HEK293 (cell line): Measurements from ENCODE around the gene TNFRSF1A.
A peak's percentile ranks its signal among the peaks of the same experiment; 100 is the strongest.

ENCODE experiments used
- GFI1B ChIP-seq: fragments of 450-650 bp; formaldehyde crosslinking; IDR thresholded peaks from 2 replicates; pipeline ENCODE4 v1.5.1; 2016; ENCODE audit warnings: missing biosample characterization, missing genetic modification characterization
- GLIS1 ChIP-seq: fragments of 450-650 bp; formaldehyde crosslinking; IDR thresholded peaks from 2 replicates; pipeline ENCODE4 v1.5.1; 2016; ENCODE audit warnings: missing biosample characterization, missing genetic modification characterization
- REPIN1 ChIP-seq: fragments of 450-650 bp; formaldehyde crosslinking; IDR thresholded peaks from 2 replicates; pipeline ENCODE4 v1.5.1; 2017; ENCODE audit warnings: missing biosample characterization, missing genetic modification characterization, low read depth
- SCRT1 ChIP-seq: fragments of 450-650 bp; formaldehyde crosslinking; IDR thresholded peaks from 2 replicates; pipeline ENCODE4 v1.5.1; 2016; ENCODE audit warnings: missing biosample characterization, missing genetic modification characterization, borderline replicate concordance
- TRIM28 ChIP-seq: IDR thresholded peaks from 2 replicates; pipeline ENCODE4 v1.6.1; 2011; ENCODE audit warnings: low read length, control low read depth, borderline replicate concordance
- ZBTB7A ChIP-seq: fragments of 450-650 bp; formaldehyde crosslinking; IDR thresholded peaks from 2 replicates; pipeline ENCODE4 v1.5.1; 2016; ENCODE audit warnings: low read depth, missing biosample characterization, missing genetic modification characterization
- ZFP41 ChIP-seq: fragments of 450-650 bp; formaldehyde crosslinking; IDR thresholded peaks from 2 replicates; pipeline ENCODE4 v1.5.1; 2016; ENCODE audit warnings: missing biosample characterization, missing genetic modification characterization, borderline replicate concordance
- ZIC2 ChIP-seq: fragments of 450-650 bp; formaldehyde crosslinking; IDR thresholded peaks from 2 replicates; pipeline ENCODE4 v1.5.1; 2016; ENCODE audit warnings: missing biosample characterization, missing genetic modification characterization
- ZNF112 ChIP-seq: fragments of 450-650 bp; formaldehyde crosslinking; IDR thresholded peaks from 2 replicates; pipeline ENCODE4 v1.5.0; 2017; ENCODE audit warnings: missing biosample characterization, missing genetic modification characterization
- ZNF16 ChIP-seq: fragments of 450-650 bp; formaldehyde crosslinking; IDR thresholded peaks from 2 replicates; pipeline ENCODE4 v1.5.1; 2016; ENCODE audit warnings: low read depth, missing biosample characterization, missing genetic modification characterization
- ZNF214 ChIP-seq: fragments of 450-650 bp; formaldehyde crosslinking; IDR thresholded peaks from 2 replicates; pipeline ENCODE4 v1.5.1; 2017; ENCODE audit warnings: missing biosample characterization, mild to moderate bottlenecking, missing genetic modification characterization, borderline replicate concordance
- ZNF292 ChIP-seq: fragments of 450-650 bp; formaldehyde crosslinking; IDR thresholded peaks from 2 replicates; pipeline ENCODE4 v1.5.1; 2016; ENCODE audit warnings: low read depth, missing biosample characterization, missing genetic modification characterization, borderline replicate concordance
- ZNF366 ChIP-seq: fragments of 450-650 bp; formaldehyde crosslinking; conservative IDR thresholded peaks from 2 replicates; pipeline ENCODE4 v1.5.1; 2016; ENCODE audit warnings: missing biosample characterization, missing genetic modification characterization
- ZNF423 ChIP-seq: fragments of 450-650 bp; formaldehyde crosslinking; IDR thresholded peaks from 2 replicates; pipeline ENCODE4 v1.5.1; 2016; ENCODE audit warnings: missing biosample characterization, missing genetic modification characterization
- ZNF548 ChIP-seq: fragments of 450-650 bp; formaldehyde crosslinking; IDR thresholded peaks from 2 replicates; pipeline ENCODE4 v1.5.1; 2016; ENCODE audit warnings: missing biosample characterization, missing genetic modification characterization
- ZNF555 ChIP-seq: fragments of 450-650 bp; formaldehyde crosslinking; conservative IDR thresholded peaks from 2 replicates; pipeline ENCODE4 v1.5.1; 2017; ENCODE audit warnings: missing biosample characterization, mild to moderate bottlenecking, missing genetic modification characterization, inconsistent platforms
- ZNF558 ChIP-seq: fragments of 450-650 bp; formaldehyde crosslinking; IDR thresholded peaks from 2 replicates; pipeline ENCODE4 v1.5.1; 2016; ENCODE audit warnings: missing biosample characterization, missing genetic modification characterization
- ZNF701 ChIP-seq: fragments of 450-650 bp; formaldehyde crosslinking; IDR thresholded peaks from 2 replicates; pipeline ENCODE4 v1.5.1; 2016; ENCODE audit warnings: missing biosample characterization, missing genetic modification characterization
- ZNF768 ChIP-seq: fragments of 450-650 bp; formaldehyde crosslinking; IDR thresholded peaks from 2 replicates; pipeline ENCODE4 v1.5.1; 2018; ENCODE audit warnings: missing biosample characterization, mild to moderate bottlenecking, missing genetic modification characterization
- ZSCAN23 ChIP-seq: fragments of 450-650 bp; formaldehyde crosslinking; IDR thresholded peaks from 2 replicates; pipeline ENCODE4 v1.5.1; 2016; ENCODE audit warnings: missing biosample characterization, missing genetic modification characterization
- TF ChIP-seq, protein P1 (sequence below): fragments of 450-650 bp; formaldehyde crosslinking; IDR thresholded peaks from 2 replicates; pipeline ENCODE4 v1.5.1; 2016; ENCODE audit warnings: missing biosample characterization, missing genetic modification characterization
- TF ChIP-seq, protein P2 (sequence below): fragments of 450-650 bp; formaldehyde crosslinking; IDR thresholded peaks from 2 replicates; pipeline ENCODE4 v1.5.1; 2016; ENCODE audit warnings: missing biosample characterization, missing genetic modification characterization
- TF ChIP-seq, protein P3 (sequence below): fragments of 450-650 bp; formaldehyde crosslinking; IDR thresholded peaks from 2 replicates; pipeline ENCODE4 v1.5.1; 2016; ENCODE audit warnings: missing biosample characterization, missing genetic modification characterization
- TF ChIP-seq, protein P4 (sequence below): fragments of 450-650 bp; formaldehyde crosslinking; IDR thresholded peaks from 2 replicates; pipeline ENCODE4 v1.5.1; 2016; ENCODE audit warnings: missing biosample characterization, missing genetic modification characterization, borderline replicate concordance
- TF ChIP-seq, protein P5 (sequence below): fragments of 450-650 bp; formaldehyde crosslinking; IDR thresholded peaks from 2 replicates; pipeline ENCODE4 v1.5.1; 2017; ENCODE audit warnings: missing biosample characterization, missing genetic modification characterization

TNFRSF1A gene

DNA sequence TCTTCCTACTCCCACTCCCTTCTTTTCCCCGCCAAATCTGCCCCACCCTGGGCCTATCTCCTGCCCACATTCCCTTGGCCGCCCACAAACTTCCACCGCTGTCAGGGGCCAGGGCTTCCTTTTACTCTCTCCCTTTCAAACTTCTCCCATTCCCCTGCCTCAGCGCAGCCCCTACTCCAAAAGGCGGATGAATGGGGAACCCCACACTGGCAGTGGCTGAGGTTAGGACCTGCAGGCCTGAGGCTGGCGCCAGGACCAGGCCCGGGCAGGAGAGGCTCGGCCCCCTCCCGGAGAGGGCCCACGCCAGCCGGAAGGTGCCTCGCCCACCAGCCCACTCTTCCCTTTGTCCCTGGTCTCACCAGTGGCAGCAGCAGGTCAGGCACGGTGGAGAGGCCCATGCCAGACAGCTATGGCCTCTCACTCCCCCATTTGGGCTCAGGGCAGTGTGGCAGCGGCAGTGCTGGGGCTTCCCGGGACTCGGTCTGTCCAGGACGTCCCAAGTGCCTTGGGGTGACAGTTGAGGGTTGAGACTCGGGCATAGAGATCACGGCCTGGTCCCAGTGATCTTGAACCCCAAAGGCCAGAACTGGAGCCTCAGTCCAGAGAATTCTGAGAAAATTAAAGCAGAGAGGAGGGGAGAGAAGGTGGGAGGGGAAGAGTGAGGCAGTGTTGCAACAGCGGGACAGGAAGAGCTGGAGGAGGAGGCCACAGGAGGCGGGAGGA, at the start of gene TNFRSF1A (continued):
- no peak for TF ChIP-seq ZNF768
- TF ChIP-seq ZNF214 (tag by site-specific recombination) = no peak
- no peak for TF ChIP-seq ZBTB7A
- TF ChIP-seq ZNF366 (tag by site-specific recombination) = peak; percentile 90
- TF ChIP-seq, protein P1, sequence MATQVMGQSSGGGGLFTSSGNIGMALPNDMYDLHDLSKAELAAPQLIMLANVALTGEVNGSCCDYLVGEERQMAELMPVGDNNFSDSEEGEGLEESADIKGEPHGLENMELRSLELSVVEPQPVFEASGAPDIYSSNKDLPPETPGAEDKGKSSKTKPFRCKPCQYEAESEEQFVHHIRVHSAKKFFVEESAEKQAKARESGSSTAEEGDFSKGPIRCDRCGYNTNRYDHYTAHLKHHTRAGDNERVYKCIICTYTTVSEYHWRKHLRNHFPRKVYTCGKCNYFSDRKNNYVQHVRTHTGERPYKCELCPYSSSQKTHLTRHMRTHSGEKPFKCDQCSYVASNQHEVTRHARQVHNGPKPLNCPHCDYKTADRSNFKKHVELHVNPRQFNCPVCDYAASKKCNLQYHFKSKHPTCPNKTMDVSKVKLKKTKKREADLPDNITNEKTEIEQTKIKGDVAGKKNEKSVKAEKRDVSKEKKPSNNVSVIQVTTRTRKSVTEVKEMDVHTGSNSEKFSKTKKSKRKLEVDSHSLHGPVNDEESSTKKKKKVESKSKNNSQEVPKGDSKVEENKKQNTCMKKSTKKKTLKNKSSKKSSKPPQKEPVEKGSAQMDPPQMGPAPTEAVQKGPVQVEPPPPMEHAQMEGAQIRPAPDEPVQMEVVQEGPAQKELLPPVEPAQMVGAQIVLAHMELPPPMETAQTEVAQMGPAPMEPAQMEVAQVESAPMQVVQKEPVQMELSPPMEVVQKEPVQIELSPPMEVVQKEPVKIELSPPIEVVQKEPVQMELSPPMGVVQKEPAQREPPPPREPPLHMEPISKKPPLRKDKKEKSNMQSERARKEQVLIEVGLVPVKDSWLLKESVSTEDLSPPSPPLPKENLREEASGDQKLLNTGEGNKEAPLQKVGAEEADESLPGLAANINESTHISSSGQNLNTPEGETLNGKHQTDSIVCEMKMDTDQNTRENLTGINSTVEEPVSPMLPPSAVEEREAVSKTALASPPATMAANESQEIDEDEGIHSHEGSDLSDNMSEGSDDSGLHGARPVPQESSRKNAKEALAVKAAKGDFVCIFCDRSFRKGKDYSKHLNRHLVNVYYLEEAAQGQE (tag by site-specific recombination) = no peak
- no peak for TF ChIP-seq ZNF555 (tag by site-specific recombination)
- TF ChIP-seq TRIM28 = no peak
- peak; percentile 44 for TF ChIP-seq ZIC2 (tag by site-specific recombination)
- TF ChIP-seq ZSCAN23 (tag by site-specific recombination) = no peak
- no peak for TF ChIP-seq ZNF548 (tag by site-specific recombination)
- peak; percentile 3; the same call in 1 of the 2 replicates for TF ChIP-seq GLIS1 (tag by site-specific recombination)
- no peak for TF ChIP-seq GFI1B (tag by site-specific recombination)
- TF ChIP-seq ZFP41 (tag by site-specific recombination) = no peak
- no peak for TF ChIP-seq REPIN1 (tag by site-specific recombination)
- TF ChIP-seq, protein P2, sequence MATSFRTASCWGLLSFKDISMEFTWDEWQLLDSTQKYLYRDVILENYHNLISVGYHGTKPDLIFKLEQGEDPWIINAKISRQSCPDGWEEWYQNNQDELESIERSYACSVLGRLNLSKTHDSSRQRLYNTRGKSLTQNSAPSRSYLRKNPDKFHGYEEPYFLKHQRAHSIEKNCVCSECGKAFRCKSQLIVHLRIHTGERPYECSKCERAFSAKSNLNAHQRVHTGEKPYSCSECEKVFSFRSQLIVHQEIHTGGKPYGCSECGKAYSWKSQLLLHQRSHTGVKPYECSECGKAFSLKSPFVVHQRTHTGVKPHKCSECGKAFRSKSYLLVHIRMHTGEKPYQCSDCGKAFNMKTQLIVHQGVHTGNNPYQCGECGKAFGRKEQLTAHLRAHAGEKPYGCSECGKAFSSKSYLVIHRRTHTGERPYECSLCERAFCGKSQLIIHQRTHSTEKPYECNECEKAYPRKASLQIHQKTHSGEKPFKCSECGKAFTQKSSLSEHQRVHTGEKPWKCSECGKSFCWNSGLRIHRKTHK (tag by site-specific recombination) = no peak
- 0 out of 2 replicates have a peak, but pooled peaks have one; percentile 7 for TF ChIP-seq ZNF701
- TF ChIP-seq, protein P3, sequence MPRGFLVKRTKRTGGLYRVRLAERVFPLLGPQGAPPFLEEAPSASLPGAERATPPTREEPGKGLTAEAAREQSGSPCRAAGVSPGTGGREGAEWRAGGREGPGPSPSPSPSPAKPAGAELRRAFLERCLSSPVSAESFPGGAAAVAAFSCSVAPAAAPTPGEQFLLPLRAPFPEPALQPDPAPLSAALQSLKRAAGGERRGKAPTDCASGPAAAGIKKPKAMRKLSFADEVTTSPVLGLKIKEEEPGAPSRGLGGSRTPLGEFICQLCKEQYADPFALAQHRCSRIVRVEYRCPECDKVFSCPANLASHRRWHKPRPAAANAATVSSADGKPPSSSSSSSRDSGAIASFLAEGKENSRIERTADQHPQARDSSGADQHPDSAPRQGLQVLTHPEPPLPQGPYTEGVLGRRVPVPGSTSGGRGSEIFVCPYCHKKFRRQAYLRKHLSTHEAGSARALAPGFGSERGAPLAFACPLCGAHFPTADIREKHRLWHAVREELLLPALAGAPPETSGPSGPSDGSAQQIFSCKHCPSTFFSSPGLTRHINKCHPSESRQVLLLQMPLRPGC (tag by site-specific recombination) = no peak
- no peak for TF ChIP-seq ZNF423 (tag by site-specific recombination)
- TF ChIP-seq, protein P4, sequence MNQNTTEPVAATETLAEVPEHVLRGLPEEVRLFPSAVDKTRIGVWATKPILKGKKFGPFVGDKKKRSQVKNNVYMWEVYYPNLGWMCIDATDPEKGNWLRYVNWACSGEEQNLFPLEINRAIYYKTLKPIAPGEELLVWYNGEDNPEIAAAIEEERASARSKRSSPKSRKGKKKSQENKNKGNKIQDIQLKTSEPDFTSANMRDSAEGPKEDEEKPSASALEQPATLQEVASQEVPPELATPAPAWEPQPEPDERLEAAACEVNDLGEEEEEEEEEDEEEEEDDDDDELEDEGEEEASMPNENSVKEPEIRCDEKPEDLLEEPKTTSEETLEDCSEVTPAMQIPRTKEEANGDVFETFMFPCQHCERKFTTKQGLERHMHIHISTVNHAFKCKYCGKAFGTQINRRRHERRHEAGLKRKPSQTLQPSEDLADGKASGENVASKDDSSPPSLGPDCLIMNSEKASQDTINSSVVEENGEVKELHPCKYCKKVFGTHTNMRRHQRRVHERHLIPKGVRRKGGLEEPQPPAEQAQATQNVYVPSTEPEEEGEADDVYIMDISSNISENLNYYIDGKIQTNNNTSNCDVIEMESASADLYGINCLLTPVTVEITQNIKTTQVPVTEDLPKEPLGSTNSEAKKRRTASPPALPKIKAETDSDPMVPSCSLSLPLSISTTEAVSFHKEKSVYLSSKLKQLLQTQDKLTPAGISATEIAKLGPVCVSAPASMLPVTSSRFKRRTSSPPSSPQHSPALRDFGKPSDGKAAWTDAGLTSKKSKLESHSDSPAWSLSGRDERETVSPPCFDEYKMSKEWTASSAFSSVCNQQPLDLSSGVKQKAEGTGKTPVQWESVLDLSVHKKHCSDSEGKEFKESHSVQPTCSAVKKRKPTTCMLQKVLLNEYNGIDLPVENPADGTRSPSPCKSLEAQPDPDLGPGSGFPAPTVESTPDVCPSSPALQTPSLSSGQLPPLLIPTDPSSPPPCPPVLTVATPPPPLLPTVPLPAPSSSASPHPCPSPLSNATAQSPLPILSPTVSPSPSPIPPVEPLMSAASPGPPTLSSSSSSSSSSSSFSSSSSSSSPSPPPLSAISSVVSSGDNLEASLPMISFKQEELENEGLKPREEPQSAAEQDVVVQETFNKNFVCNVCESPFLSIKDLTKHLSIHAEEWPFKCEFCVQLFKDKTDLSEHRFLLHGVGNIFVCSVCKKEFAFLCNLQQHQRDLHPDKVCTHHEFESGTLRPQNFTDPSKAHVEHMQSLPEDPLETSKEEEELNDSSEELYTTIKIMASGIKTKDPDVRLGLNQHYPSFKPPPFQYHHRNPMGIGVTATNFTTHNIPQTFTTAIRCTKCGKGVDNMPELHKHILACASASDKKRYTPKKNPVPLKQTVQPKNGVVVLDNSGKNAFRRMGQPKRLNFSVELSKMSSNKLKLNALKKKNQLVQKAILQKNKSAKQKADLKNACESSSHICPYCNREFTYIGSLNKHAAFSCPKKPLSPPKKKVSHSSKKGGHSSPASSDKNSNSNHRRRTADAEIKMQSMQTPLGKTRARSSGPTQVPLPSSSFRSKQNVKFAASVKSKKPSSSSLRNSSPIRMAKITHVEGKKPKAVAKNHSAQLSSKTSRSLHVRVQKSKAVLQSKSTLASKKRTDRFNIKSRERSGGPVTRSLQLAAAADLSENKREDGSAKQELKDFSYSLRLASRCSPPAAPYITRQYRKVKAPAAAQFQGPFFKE (tag by site-specific recombination) = no peak
- TF ChIP-seq SCRT1 (tag by site-specific recombination) = no peak
- no peak for TF ChIP-seq ZNF16 (tag by site-specific recombination)
- no peak for TF ChIP-seq ZNF292 (tag by site-specific recombination)
- no peak for TF ChIP-seq ZNF112 (tag by site-specific recombination)
- TF ChIP-seq, protein P5, sequence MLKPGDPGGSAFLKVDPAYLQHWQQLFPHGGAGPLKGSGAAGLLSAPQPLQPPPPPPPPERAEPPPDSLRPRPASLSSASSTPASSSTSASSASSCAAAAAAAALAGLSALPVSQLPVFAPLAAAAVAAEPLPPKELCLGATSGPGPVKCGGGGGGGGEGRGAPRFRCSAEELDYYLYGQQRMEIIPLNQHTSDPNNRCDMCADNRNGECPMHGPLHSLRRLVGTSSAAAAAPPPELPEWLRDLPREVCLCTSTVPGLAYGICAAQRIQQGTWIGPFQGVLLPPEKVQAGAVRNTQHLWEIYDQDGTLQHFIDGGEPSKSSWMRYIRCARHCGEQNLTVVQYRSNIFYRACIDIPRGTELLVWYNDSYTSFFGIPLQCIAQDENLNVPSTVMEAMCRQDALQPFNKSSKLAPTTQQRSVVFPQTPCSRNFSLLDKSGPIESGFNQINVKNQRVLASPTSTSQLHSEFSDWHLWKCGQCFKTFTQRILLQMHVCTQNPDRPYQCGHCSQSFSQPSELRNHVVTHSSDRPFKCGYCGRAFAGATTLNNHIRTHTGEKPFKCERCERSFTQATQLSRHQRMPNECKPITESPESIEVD (tag by site-specific recombination) = no peak
- TF ChIP-seq ZNF558 = no peak
